SK-N-SH treated with all-trans-retinoic acid at 6 μM for 48 hours (cell line): ENCODE measurements around the gene ZMIZ1.

ENCODE experiments used
- ATAC-seq: fragments of 200-7000 bp; cut with Tn5 transposase; 3 replicates; pipeline ENCODE4 v1.9.1; 2020; ENCODE audit warnings: mild to moderate bottlenecking, moderate library complexity
- BACH2 ChIP-seq: fragments of 250-450 bp; sonication (Bioruptor Pico); IDR thresholded peaks from 2 replicates; pipeline ENCODE4 v1.9.0; 2021; ENCODE audit warnings: mild to moderate bottlenecking, borderline replicate concordance
- CSDC2 ChIP-seq: fragments of 250-450 bp; sonication (Bioruptor Pico); IDR thresholded peaks from 2 replicates; pipeline ENCODE4 v1.5.0; 2020; ENCODE audit warnings: mild to moderate bottlenecking, moderate library complexity
- ESRRG ChIP-seq: fragments of 250-450 bp; sonication (Bioruptor Pico); IDR thresholded peaks from 2 replicates; pipeline ENCODE4 v1.6.1; 2021; ENCODE audit warnings: mild to moderate bottlenecking
- GLIS3 ChIP-seq: fragments of 250-450 bp; sonication (Bioruptor Pico); IDR thresholded peaks from 2 replicates; pipeline ENCODE4 v1.5.0; 2020; ENCODE audit warnings: mild to moderate bottlenecking, moderate library complexity
- ISL1 ChIP-seq: fragments of 250-450 bp; sonication (Bioruptor Pico); IDR thresholded peaks from 2 replicates; pipeline ENCODE4 v2.1.2; 2022; ENCODE audit warnings: mild to moderate bottlenecking, moderate library complexity
- OSR1 ChIP-seq: fragments of 250-450 bp; sonication (Bioruptor Pico); IDR thresholded peaks from 2 replicates; pipeline ENCODE4 v1.8.0; 2022; ENCODE audit warnings: moderate library complexity, mild to moderate bottlenecking, inconsistent platforms
- PPARA ChIP-seq: fragments of 250-450 bp; sonication (Bioruptor Pico); IDR thresholded peaks from 2 replicates; pipeline ENCODE4 v1.5.0; 2020; ENCODE audit warnings: mild to moderate bottlenecking, borderline replicate concordance
- SNAI2 ChIP-seq: fragments of 250-450 bp; sonication (Bioruptor Pico); IDR thresholded peaks from 2 replicates; pipeline ENCODE4 v1.5.0; 2020; ENCODE audit warnings: mild to moderate bottlenecking, moderate library complexity
- TCF4 ChIP-seq: fragments of 250-450 bp; sonication (Bioruptor Pico); IDR thresholded peaks from 2 replicates; pipeline ENCODE4 v1.8.0; 2021; ENCODE audit warnings: mild to moderate bottlenecking, moderate library complexity, borderline replicate concordance
- TOX ChIP-seq: fragments of 250-450 bp; sonication (Bioruptor Pico); IDR thresholded peaks from 2 replicates; pipeline ENCODE4 v1.8.0; 2021; ENCODE audit warnings: mild to moderate bottlenecking, moderate library complexity, borderline replicate concordance
- ZC3H10 ChIP-seq: fragments of 250-450 bp; sonication (Bioruptor Pico); IDR thresholded peaks from 2 replicates; pipeline ENCODE4 v1.5.1; 2021; ENCODE audit warnings: mild to moderate bottlenecking, moderate library complexity
- ZFP3 ChIP-seq: fragments of 250-450 bp; sonication (Bioruptor Pico); IDR thresholded peaks from 2 replicates; pipeline ENCODE4 v1.5.0; 2020; ENCODE audit warnings: mild to moderate bottlenecking, moderate library complexity
- ZFP30 ChIP-seq: fragments of 450-650 bp; formaldehyde crosslinking; IDR thresholded peaks from 2 replicates; pipeline ENCODE4 v1.5.0; 2022; ENCODE audit warnings: mild to moderate bottlenecking, moderate library complexity
- ZNF70 ChIP-seq: fragments of 450-650 bp; formaldehyde crosslinking; IDR thresholded peaks from 2 replicates; pipeline ENCODE4 v1.5.0; 2020; ENCODE audit warnings: mild to moderate bottlenecking, moderate library complexity
- ZNF8 ChIP-seq: fragments of 450-650 bp; formaldehyde crosslinking; IDR thresholded peaks from 2 replicates; pipeline ENCODE4 v1.5.0; 2020; ENCODE audit warnings: mild to moderate bottlenecking, moderate library complexity
- TF ChIP-seq, protein P1 (sequence below): fragments of 250-450 bp; sonication (Bioruptor Pico); IDR thresholded peaks from 2 replicates; pipeline ENCODE4 v1.5.0; 2020; ENCODE audit warnings: mild to moderate bottlenecking, moderate library complexity
- TF ChIP-seq, protein P2 (sequence below): fragments of 250-450 bp; sonication (Bioruptor Pico); IDR thresholded peaks from 2 replicates; pipeline ENCODE4 v1.5.1; 2021; ENCODE audit warnings: mild to moderate bottlenecking, moderate library complexity
- TF ChIP-seq, protein P3 (sequence below): fragments of 250-450 bp; sonication (Bioruptor Pico); IDR thresholded peaks from 2 replicates; pipeline ENCODE4 v1.8.0; 2020; ENCODE audit warnings: mild to moderate bottlenecking, moderate library complexity, borderline replicate concordance
- TF ChIP-seq, protein P4 (sequence below): fragments of 250-450 bp; sonication (Bioruptor Pico); IDR thresholded peaks from 2 replicates; pipeline ENCODE4 v1.8.0; 2021; ENCODE audit warnings: low read depth, mild to moderate bottlenecking, moderate library complexity, borderline replicate concordance

The ZMIZ1 gene

DNA sequence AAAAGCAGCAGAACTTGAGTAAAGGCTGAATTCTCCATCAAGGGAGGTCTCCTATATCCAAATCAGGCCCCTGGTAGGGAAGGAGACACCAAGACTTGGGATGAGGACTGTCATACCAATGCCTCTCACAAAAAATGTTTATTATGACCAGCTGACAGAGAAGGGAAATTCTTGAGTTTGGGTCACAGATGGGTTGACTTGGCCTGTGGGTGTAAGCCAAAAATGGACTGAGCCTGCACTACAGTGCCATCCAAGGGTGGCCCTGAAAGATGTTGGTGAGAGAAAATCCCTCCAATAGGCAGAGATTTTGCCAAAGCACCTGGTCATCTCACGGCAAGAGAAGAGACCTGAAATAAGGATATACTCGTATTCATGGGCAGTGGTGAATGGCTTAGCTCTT lies 251.6 kb downstream of the ZMIZ1 start:
- ATAC-seq = no peak
- TF ChIP-seq GLIS3 (CRISPR knock-in tag) (no peak), ZFP3 (no peak), CSDC2 (CRISPR knock-in tag) (no peak), TCF4 (CRISPR knock-in tag) (no peak)
- TF ChIP-seq, protein P1, sequence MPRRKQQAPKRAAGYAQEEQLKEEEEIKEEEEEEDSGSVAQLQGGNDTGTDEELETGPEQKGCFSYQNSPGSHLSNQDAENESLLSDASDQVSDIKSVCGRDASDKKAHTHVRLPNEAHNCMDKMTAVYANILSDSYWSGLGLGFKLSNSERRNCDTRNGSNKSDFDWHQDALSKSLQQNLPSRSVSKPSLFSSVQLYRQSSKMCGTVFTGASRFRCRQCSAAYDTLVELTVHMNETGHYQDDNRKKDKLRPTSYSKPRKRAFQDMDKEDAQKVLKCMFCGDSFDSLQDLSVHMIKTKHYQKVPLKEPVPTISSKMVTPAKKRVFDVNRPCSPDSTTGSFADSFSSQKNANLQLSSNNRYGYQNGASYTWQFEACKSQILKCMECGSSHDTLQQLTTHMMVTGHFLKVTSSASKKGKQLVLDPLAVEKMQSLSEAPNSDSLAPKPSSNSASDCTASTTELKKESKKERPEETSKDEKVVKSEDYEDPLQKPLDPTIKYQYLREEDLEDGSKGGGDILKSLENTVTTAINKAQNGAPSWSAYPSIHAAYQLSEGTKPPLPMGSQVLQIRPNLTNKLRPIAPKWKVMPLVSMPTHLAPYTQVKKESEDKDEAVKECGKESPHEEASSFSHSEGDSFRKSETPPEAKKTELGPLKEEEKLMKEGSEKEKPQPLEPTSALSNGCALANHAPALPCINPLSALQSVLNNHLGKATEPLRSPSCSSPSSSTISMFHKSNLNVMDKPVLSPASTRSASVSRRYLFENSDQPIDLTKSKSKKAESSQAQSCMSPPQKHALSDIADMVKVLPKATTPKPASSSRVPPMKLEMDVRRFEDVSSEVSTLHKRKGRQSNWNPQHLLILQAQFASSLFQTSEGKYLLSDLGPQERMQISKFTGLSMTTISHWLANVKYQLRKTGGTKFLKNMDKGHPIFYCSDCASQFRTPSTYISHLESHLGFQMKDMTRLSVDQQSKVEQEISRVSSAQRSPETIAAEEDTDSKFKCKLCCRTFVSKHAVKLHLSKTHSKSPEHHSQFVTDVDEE (CRISPR knock-in tag) = no peak
- TF ChIP-seq, all 23 proteins: peak for 0

DNA sequence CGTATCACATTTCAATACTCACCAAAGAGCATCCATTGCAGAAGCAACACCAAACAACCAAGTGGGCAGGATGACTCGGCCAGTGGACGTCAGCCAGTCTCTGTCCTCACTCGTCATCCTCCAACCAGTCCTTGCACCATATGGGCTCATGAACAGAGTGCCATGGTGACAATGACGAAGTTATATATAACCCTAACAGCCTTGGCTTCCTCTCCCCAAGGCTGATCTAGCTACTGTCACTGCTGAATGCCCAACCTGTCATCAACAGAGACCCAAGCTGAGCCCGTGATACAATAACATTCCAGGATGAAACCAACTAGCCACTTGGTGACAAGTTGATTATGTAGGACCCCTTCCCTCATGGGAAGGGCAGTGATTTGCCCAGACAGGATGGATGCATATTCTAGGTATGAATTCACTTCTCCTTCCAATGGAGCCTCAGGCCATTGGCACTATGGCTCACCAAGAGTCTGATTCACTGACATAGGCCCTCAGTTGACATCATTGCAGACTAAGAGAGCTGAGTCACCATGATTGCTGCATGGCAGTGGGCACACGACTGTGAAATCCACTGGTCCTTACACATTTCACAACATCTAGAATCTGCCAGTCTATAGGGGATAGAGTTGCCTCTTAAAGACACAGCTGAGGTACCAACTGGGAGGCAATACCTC lies 252.2 kb downstream of the ZMIZ1 start:
- TF ChIP-seq SNAI2 (CRISPR knock-in tag) = no peak
- TF ChIP-seq, protein P2, sequence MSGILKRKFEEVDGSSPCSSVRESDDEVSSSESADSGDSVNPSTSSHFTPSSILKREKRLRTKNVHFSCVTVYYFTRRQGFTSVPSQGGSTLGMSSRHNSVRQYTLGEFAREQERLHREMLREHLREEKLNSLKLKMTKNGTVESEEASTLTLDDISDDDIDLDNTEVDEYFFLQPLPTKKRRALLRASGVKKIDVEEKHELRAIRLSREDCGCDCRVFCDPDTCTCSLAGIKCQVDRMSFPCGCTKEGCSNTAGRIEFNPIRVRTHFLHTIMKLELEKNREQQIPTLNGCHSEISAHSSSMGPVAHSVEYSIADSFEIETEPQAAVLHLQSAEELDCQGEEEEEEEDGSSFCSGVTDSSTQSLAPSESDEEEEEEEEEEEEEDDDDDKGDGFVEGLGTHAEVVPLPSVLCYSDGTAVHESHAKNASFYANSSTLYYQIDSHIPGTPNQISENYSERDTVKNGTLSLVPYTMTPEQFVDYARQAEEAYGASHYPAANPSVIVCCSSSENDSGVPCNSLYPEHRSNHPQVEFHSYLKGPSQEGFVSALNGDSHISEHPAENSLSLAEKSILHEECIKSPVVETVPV (CRISPR knock-in tag) = no peak
- TF ChIP-seq, protein P3, sequence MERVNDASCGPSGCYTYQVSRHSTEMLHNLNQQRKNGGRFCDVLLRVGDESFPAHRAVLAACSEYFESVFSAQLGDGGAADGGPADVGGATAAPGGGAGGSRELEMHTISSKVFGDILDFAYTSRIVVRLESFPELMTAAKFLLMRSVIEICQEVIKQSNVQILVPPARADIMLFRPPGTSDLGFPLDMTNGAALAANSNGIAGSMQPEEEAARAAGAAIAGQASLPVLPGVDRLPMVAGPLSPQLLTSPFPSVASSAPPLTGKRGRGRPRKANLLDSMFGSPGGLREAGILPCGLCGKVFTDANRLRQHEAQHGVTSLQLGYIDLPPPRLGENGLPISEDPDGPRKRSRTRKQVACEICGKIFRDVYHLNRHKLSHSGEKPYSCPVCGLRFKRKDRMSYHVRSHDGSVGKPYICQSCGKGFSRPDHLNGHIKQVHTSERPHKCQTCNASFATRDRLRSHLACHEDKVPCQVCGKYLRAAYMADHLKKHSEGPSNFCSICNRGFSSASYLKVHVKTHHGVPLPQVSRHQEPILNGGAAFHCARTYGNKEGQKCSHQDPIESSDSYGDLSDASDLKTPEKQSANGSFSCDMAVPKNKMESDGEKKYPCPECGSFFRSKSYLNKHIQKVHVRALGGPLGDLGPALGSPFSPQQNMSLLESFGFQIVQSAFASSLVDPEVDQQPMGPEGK = no peak
- TF ChIP-seq ZFP30 (CRISPR knock-in tag) = no peak
- no peak for TF ChIP-seq TOX (CRISPR knock-in tag)
- TF ChIP-seq CSDC2 (CRISPR knock-in tag) = no peak
- TF ChIP-seq ZC3H10 (CRISPR knock-in tag) = no peak
- no peak for TF ChIP-seq ZNF70 (CRISPR knock-in tag)
- TF ChIP-seq BACH2 = no peak
- TF ChIP-seq ESRRG (CRISPR knock-in tag) = no peak
- TF ChIP-seq, protein P4, sequence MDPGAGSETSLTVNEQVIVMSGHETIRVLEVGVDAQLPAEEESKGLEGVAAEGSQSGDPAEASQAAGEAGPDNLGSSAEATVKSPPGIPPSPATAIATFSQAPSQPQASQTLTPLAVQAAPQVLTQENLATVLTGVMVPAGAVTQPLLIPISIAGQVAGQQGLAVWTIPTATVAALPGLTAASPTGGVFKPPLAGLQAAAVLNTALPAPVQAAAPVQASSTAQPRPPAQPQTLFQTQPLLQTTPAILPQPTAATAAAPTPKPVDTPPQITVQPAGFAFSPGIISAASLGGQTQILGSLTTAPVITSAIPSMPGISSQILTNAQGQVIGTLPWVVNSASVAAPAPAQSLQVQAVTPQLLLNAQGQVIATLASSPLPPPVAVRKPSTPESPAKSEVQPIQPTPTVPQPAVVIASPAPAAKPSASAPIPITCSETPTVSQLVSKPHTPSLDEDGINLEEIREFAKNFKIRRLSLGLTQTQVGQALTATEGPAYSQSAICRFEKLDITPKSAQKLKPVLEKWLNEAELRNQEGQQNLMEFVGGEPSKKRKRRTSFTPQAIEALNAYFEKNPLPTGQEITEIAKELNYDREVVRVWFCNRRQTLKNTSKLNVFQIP (CRISPR knock-in tag) = no peak
- TF ChIP-seq OSR1 (CRISPR knock-in tag) = no peak
- no peak for TF ChIP-seq ISL1 (CRISPR knock-in tag)
- no peak for TF ChIP-seq ZFP3
- no peak for TF ChIP-seq GLIS3 (CRISPR knock-in tag)
- TF ChIP-seq TCF4 (CRISPR knock-in tag) = no peak
- ATAC-seq = no peak

DNA sequence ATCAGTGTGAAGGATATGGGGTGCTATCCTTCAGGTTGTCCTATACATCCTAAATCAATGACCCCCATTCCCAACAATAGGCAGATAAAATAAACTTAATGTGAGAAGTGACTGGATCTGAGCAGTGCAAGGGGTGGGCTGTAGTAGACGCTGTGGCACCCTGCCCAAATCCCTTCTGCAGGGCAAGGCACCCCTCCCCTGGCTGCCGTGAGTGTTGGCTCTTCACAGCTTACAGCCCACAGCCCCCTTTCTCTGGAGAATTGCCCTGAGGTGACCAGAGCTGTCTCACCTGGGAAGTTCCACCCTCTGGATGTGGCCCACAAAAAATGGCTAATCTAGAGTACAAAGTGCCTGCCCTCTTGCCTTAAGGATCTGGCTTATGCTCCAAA lies 252.7 kb downstream of the ZMIZ1 start:
- ATAC-seq = no peak
- TF ChIP-seq ZNF70 (CRISPR knock-in tag) (no peak), ZNF8 (CRISPR knock-in tag) (no peak), ZFP30 (CRISPR knock-in tag) (no peak), PPARA (CRISPR knock-in tag) (no peak), ZC3H10 (CRISPR knock-in tag) (no peak)
- TF ChIP-seq, all 23 proteins: peak for 0

DNA sequence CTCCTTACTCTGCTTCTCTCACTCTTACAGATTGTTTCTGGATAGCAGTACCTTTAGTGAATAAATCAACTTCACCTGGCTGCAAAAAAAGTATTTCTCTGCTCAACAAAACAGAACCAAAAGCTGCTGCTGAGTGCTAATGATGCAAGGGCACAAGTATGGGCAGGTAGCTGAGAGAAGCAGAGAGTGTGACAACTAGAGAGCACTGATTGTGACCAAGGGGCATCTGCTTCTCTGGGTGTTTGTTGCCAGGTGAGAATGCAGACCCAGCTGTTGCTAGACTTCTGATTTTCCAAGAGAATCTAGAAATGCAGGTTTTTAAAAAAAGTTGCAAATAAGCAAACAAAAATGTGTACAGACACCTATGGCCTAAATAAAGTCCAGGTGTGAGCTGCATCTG lies 253.2 kb downstream of the ZMIZ1 start:
- TF ChIP-seq TOX (CRISPR knock-in tag) (no peak), TCF4 (CRISPR knock-in tag) (no peak), ZFP3 (no peak)
- TF ChIP-seq, protein P2 (CRISPR knock-in tag) = no peak
- ATAC-seq = no peak
